ENCODE measurements around the gene L3MBTL3. TPM values are rescaled to one million over a fixed set of nuclear protein-coding genes. Genes with fewer than 3 reads are reported as not detected.
"Not testable (repeated sequence)": the region's sequence is repeated elsewhere in the genome, so short reads cannot be mapped to it uniquely, and the experiment has no call there.

Gene L3MBTL3
- total RNA-seq, 1 experiment from 2014 or later = 9.4 TPM

GRCh38 chr6:130075879-130076460 lies 57.6 kb downstream of the L3MBTL3 start:
- DNase-seq (ENCODE audit: low read depth) = peak; percentile 7

DNA sequence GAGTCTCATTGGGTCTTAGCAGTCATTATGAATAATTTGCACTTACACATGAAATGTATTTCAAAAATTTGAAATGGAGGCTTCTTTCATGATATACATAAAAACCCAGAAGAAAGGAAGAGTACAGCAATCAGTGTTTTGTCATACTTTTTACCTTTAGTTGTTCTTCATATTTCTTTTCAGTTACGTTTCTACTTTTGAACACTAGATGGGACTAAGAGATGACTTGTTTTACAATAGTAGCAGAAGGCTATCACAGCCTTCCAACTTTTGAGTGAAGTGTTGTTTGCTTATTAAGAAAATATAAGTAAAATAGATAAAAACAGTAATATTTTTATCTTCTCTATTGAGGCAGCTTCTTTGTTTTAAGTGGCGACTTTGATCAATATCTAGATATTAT lies 58.1 kb downstream of the L3MBTL3 start:
- DNase-seq (ENCODE audit: low read depth) = peak; percentile 8

DNA sequence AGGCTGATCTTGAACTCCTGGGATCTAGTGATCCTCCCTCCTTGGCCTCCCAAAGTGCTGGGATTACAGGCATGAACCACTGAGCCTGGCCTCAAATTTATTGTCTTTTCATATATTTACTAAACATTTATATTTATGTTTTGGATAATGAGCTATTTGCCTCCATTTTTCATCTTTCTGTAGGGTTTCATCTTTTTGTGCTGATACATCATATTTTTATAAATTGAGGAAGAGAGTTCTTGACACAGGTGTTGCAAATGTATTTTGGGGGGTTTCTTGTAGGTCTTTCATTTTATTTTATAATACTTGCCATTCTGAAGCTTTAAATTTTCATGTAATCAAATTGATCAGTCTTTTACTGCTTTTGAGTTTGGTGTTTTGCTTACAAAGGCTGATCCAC lies 72.4 kb downstream of the L3MBTL3 start:
- DNase-seq (ENCODE audit: low read depth) = no peak

DNA sequence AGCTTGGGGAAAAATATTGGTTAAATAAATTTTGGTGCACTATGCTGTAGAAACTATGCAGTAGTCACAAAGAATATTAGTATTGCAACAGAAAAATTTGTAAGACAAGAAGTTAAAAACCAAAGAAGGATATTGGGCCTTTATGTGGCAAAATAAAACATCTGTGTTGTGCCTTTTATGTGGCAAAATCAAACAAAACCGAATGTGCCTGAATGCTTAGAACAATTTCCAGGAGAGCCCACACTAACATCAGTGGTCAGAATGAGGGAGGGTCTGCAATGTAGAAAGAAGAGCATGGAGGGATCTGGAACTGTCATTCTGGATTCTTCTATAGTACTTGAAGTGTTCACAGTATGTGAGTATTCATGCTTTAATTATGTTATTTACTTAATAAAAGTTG lies 75.2 kb downstream of the L3MBTL3 start:
- no peak for DNase-seq (ENCODE audit: low read depth)

DNA sequence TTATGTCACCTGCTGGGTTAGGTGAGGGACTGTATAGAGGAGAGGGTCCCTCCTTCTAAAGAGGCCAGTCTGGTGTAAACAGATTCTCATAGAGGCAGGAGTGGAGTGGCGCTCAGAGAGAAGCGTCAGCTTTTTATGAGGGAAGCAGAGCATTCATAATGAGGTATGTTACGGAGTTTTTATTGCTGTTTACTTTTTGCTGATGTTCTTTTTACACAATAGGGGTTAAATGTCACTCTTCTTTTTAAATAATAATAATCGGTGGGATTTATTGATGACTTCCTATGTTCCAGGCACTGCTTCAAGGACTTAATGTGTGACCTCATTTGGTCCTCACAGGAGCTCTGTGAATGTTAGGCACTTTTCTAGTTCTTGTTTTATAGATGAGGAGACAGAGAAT lies 79.9 kb downstream of the L3MBTL3 start:
- DNase-seq (ENCODE audit: low read depth) = no peak

DNA sequence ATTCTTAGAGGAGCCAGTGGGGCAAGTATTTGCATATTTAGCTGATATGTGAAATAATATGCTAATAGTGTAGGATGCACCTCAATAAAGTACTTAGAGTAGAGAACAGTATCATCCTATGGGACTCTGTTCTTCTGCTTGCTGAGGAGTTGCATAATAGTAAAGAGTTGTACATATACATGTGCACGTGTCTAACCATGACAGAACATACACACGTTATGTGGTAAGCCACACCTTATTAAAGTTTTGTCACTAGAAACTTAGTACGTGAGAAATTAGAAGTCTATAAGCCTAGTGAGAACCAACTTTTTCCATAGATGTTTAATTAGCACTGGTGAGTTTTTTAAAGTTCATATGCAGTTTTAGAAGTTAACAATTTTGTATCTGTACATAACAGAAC lies 80.7 kb downstream of the L3MBTL3 start:
- no peak for DNase-seq (ENCODE audit: low read depth)

- DNase-seq (ENCODE audit: low read depth) = no peak
Observed at GRCh38 chr6:130105996-130106704, 87.8 kb downstream of the L3MBTL3 start.

DNA sequence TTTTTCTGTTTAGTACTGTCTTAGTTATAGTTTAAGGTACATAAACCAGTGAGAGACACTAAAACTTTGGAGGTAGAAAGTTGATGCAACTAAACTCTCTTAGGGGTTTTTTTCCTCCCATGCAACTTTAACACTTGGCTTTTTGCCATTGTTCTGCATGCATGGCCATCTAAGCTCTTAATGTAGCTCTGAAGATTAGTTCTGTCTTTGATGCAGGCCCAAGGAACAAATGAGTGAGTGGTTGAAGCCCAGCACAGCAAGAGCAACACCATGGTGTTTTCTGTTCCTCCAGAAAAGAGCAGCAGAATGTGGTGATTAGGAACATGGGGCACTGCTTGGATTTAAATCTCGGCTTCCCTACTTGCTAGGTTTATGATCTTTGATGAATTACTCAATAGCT lies 89.3 kb downstream of the L3MBTL3 start:
- DNase-seq (ENCODE audit: low read depth) = no peak

GRCh38 chr6:130111031-130111430 lies 92.7 kb downstream of the L3MBTL3 start:
- no peak for DNase-seq (ENCODE audit: low read depth)

DNA sequence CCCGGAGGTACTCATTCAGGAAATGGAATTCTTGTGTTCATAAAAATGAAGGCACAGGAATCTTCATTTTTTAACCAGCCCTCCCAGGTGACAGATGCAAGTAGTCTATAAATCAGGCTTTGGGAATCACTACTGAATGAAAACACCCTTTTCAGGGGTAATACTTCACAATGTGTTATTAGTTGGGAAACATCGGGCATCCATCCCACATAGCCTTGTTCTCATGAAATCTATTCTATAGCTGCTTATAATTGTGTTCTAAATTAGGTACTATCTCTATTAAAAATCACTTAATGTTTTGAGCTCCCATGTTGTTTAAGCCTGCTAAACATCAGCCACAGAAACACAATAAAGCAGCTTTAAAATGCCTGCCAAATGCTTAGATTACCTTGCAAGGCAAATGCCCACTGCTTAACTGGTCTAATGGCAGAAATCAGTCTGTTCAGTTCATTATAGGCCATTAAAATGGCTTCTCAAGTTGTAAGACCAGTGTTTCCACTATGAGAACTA lies 94.9 kb downstream of the L3MBTL3 start:
- no peak for DNase-seq (ENCODE audit: low read depth)

- DNase-seq (ENCODE audit: low read depth) = no peak
Observed at GRCh38 chr6:130115036-130115435, 96.7 kb downstream of the L3MBTL3 start.

DNA sequence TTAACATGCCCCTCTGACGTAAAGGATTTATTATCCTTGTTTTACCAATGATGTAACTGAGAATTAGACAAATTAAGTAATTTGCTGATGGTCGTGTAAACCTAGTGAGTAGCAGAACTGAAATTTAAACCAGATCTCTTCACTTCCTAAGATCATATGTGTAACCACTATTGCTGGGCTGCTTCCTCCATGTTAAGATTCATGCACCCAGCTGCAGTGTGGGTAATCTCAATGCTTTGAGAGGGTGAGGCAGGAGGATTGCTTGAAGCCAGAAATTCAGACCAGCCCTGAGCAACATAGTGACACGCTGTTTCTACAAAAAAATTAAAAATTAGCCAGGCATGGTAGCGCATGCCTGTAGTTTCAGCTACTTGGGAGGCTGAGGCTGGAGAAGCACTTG lies 97.9 kb downstream of the L3MBTL3 start:
- no peak for DNase-seq (ENCODE audit: low read depth)

DNA sequence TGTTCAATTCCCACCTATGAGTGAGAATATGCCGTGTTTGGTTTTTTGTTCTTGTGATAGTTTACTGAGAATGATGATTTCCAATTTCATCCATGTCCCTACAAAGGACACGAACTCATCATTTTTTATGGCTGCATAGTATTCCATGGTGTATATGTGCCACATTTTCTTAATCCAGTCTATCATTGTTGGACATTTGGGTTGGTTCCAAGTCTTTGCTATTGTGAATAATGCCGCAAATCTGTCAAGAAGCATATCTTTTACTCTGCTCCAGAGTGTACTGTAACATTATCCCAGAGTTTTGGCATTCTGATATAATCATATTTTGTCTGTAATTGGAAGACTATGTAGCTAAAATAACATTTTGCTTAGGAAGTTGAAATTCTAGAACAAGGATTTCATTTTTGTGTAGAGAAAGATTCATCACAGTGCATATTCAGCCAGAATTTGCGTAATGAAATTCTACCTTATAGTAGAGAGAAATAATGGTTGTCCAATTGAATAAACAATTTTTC lies 98.9 kb downstream of the L3MBTL3 start:
- not testable (repeated sequence) for DNase-seq (ENCODE audit: low read depth)

DNA sequence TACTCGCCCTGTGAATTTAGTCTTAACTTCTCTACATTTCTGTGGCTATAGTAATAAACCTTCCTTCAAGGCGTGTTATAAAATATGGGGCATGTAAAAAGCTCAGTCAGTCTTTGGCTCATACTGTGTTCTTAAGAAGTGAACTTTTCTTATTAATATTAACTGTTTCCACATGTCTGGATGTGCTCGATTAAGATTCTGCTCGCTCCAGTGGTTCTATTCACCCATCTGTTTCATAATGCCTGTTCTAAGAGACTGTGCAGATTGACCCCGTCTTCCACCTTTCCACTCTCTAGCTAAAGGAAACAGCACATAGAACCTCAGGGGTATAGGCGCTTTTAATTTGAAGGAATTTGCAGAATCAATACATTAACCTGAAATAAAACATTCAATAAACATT lies 99.9 kb downstream of the L3MBTL3 start:
- DNase-seq (ENCODE audit: low read depth) = no peak

- no peak for DNase-seq (ENCODE audit: low read depth)
Observed at GRCh38 chr6:130119211-130119610, 100.8 kb downstream of the L3MBTL3 start.

DNA sequence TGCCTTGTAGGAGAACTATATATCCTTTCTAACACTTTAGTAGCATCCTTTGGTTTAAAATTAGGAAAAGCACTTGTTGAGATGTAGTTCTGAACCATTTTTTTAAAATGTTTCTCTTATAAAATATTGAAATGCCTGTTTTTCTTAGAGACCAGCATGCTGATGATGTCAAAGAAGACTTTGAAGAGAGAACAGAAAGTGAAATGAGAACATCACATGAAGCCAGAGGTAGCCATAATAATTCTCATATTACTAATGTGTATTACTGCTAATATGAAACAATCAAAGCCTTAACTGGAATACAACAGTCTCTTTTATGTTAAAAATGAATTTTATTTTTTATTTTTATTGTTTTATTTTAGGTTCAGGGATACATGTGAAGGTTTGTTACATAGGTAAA lies 102.3 kb downstream of the L3MBTL3 start:
- no peak for DNase-seq (ENCODE audit: low read depth)

GRCh38 chr6:130122243-130122642 lies 103.9 kb downstream of the L3MBTL3 start:
- no peak for DNase-seq (ENCODE audit: low read depth)

GRCh38 chr6:130127195-130127594 lies 108.8 kb downstream of the L3MBTL3 start:
- no peak for DNase-seq (ENCODE audit: low read depth)

GRCh38 chr6:130128326-130128725 lies 109.9 kb downstream of the L3MBTL3 start:
- no peak for DNase-seq (ENCODE audit: low read depth)

DNA sequence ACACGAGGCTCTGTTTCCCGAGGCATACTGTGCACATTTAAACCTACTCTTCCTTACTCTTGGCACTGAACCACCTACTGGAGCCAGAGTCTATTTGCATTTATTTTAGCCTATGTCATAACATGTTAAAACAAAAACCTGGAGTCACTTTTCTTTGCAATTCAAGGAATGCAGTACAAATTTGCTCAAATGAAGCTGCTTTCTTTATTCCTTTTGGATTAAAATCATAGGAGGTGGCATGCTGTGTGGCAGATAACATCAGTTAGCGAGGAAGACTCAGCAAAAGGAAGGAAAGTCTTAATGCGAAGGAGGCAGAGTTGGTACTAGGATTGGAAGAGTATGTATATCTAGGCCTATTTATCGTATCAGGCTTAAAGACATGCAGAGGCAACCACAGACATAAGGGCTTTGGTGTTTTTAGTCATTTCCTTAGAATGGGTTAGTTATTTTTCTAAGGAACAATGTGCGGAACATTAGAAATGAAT lies 111.4 kb downstream of the L3MBTL3 start:
- DNase-seq (ENCODE audit: low read depth) = no peak

GRCh38 chr6:130132286-130132701 lies 113.9 kb downstream of the L3MBTL3 start:
- no peak for DNase-seq (ENCODE audit: low read depth)

- DNase-seq (ENCODE audit: low read depth) = no peak
Observed at GRCh38 chr6:130134582-130134981, 116.2 kb downstream of the L3MBTL3 start.

GRCh38 chr6:130136798-130137197 lies 118.4 kb downstream of the L3MBTL3 start:
- peak; percentile 58 for DNase-seq (ENCODE audit: low read depth)

All from M059J (cell line).